ENCODE data around the gene ARID3A.

The ARID3A gene

GRCh38 chr19:991174-991931 is 65.5 kb downstream of the ARID3A start:
- Histone ChIP-seq H2AFZ (ENCODE audit: low read length) (no peak overlapping the region), H3K14ac (ENCODE audit: low read length) (peak overlapping the region; percentile 71), H3K4ac (ENCODE audit: low read length) (no peak overlapping the region), H3K4me2 (ENCODE audit: insufficient read depth, low read length, poor library complexity, severe bottlenecking) (no peak overlapping the region), H2BK12ac (ENCODE audit: low read length) (no peak overlapping the region), H2AK5ac (ENCODE audit: low read depth, low read length) (no peak overlapping the region), H2BK15ac (ENCODE audit: low read length) (no peak overlapping the region), H2BK5ac (ENCODE audit: low read length) (no peak overlapping the region), H3K4me3 (ENCODE audit: low read length in 2 of 2) (no peak overlapping the region), H2BK120ac (ENCODE audit: low read depth, low read length) (no peak overlapping the region), H4K91ac (ENCODE audit: low read depth, low read length, poor library complexity) (peak overlapping the region; percentile 85), H3K9me3 (replicated peaks in 1 of 2; ENCODE audit: control insufficient read depth in 2 of 2, insufficient read depth in 1 of 2, low read depth in 1 of 2, low read length in 2 of 2) (no peaks in the 10 kb centered on the region), H3K27ac (replicated peaks; ENCODE audit: low read length) (no peak overlapping the region), H3K79me1 (ENCODE audit: low read depth, low read length) (peaks cover 6% of the 10 kb centered on the region), H3K27me3 (ENCODE audit: control insufficient read depth in 3 of 3, insufficient read depth in 3 of 3, low read depth in 1 of 3, low read length in 3 of 3) (peaks cover 0 to 5% (median 0%) of the 10 kb centered on the region in 3 experiments), H3K9ac (ENCODE audit: low read depth, low read length, poor library complexity) (no peak overlapping the region), H3K23ac (ENCODE audit: low read depth, low read length, poor library complexity) (no peak overlapping the region), H3K36me3 (replicated peaks in 1 of 2; ENCODE audit: control insufficient read depth in 2 of 2, insufficient read depth in 2 of 2, low read length in 2 of 2) (peaks cover 27 to 67% of the 10 kb centered on the region in 2 donors), H4K8ac (ENCODE audit: low read depth, low read length) (no peak overlapping the region), H3K4me1 (ENCODE audit: control insufficient read depth in 2 of 2, insufficient read depth in 1 of 2, low read depth in 1 of 2, low read length in 2 of 2) (peaks cover 3 to 4% of the 10 kb centered on the region in 2 donors), H3K18ac (ENCODE audit: low read length) (no peak overlapping the region)
- no peak for DNase-seq (ENCODE audit: low spot score)
- no CpG with 5 or more reads among the region's 47 CpGs for WGBS, 2 donors (ENCODE audit: extremely low coverage in 2 of 2, insufficient read length in 2 of 2, insufficient replicate concordance in 1 of 2)

GRCh38 chr19:991932-992669 is 66.3 kb downstream of the ARID3A start:
- DNase-seq (ENCODE audit: low spot score), result no peak
- no peak overlapping the region for H3K4me2 ChIP-seq (ENCODE audit: insufficient read depth, low read length, poor library complexity, severe bottlenecking)
- no peak overlapping the region for H4K91ac ChIP-seq (ENCODE audit: low read depth, low read length, poor library complexity)
- peaks cover 3 to 6% of the 10 kb centered on the region in 2 donors for H3K4me1 ChIP-seq (ENCODE audit: control insufficient read depth in 2 of 2, insufficient read depth in 1 of 2, low read depth in 1 of 2, low read length in 2 of 2)
- no CpG with 5 or more reads among the region's 42 CpGs for WGBS, 2 donors (ENCODE audit: extremely low coverage in 2 of 2, insufficient read length in 2 of 2, insufficient replicate concordance in 1 of 2)
- H3K23ac ChIP-seq (ENCODE audit: low read depth, low read length, poor library complexity), result peak overlapping the region; percentile 31
- H2BK12ac ChIP-seq (ENCODE audit: low read length), result peak overlapping the region; percentile 10
- no peak overlapping the region for H3K4me3 ChIP-seq (ENCODE audit: low read length in 2 of 2)
- H2BK5ac ChIP-seq (ENCODE audit: low read length), result no peak overlapping the region
- peaks cover 6% of the 10 kb centered on the region for H3K79me1 ChIP-seq (ENCODE audit: low read depth, low read length)
- no peaks in the 10 kb centered on the region for H3K9me3 ChIP-seq (replicated peaks in 1 of 2; ENCODE audit: control insufficient read depth in 2 of 2, insufficient read depth in 1 of 2, low read depth in 1 of 2, low read length in 2 of 2)
- H3K18ac ChIP-seq (ENCODE audit: low read length), result no peak overlapping the region
- no peak overlapping the region for H4K8ac ChIP-seq (ENCODE audit: low read depth, low read length)
- H3K14ac ChIP-seq (ENCODE audit: low read length), result peak overlapping the region; percentile 38
- no peak overlapping the region for H3K27ac ChIP-seq (replicated peaks; ENCODE audit: low read length)
- no peak overlapping the region for H3K9ac ChIP-seq (ENCODE audit: low read depth, low read length, poor library complexity)
- H3K27me3 ChIP-seq (ENCODE audit: control insufficient read depth in 3 of 3, insufficient read depth in 3 of 3, low read depth in 1 of 3, low read length in 3 of 3), result peaks cover 0 to 10% (median 0%) of the 10 kb centered on the region in 3 experiments
- H2BK120ac ChIP-seq (ENCODE audit: low read depth, low read length), result no peak overlapping the region
- H2AFZ ChIP-seq (ENCODE audit: low read length), result no peak overlapping the region
- peaks cover 21 to 60% of the 10 kb centered on the region in 2 donors for H3K36me3 ChIP-seq (replicated peaks in 1 of 2; ENCODE audit: control insufficient read depth in 2 of 2, insufficient read depth in 2 of 2, low read length in 2 of 2)
- no peak overlapping the region for H3K4ac ChIP-seq (ENCODE audit: low read length)
- H2BK15ac ChIP-seq (ENCODE audit: low read length), result no peak overlapping the region
- no peak overlapping the region for H2AK5ac ChIP-seq (ENCODE audit: low read depth, low read length)

GRCh38 chr19:992670-993055 is 66.8 kb downstream of the ARID3A start:
- Histone ChIP-seq H3K14ac (ENCODE audit: low read length) (peak overlapping the region; percentile 38), H4K91ac (ENCODE audit: low read depth, low read length, poor library complexity) (no peak overlapping the region), H2AK5ac (ENCODE audit: low read depth, low read length) (no peak overlapping the region), H4K8ac (ENCODE audit: low read depth, low read length) (no peak overlapping the region), H3K9ac (ENCODE audit: low read depth, low read length, poor library complexity) (peak overlapping the region; percentile 53), H3K4ac (ENCODE audit: low read length) (no peak overlapping the region), H3K23ac (ENCODE audit: low read depth, low read length, poor library complexity) (no peak overlapping the region), H3K27me3 (ENCODE audit: control insufficient read depth in 3 of 3, insufficient read depth in 3 of 3, low read depth in 1 of 3, low read length in 3 of 3) (peaks cover 0 to 16% (median 0%) of the 10 kb centered on the region in 3 experiments), H3K18ac (ENCODE audit: low read length) (no peak overlapping the region), H3K4me3 (ENCODE audit: low read length in 2 of 2) (no peak overlapping the region), H3K4me2 (ENCODE audit: insufficient read depth, low read length, poor library complexity, severe bottlenecking) (no peak overlapping the region), H3K4me1 (ENCODE audit: control insufficient read depth in 2 of 2, insufficient read depth in 1 of 2, low read depth in 1 of 2, low read length in 2 of 2) (peaks cover 3 to 6% of the 10 kb centered on the region in 2 donors), H2BK5ac (ENCODE audit: low read length) (no peak overlapping the region), H2BK120ac (ENCODE audit: low read depth, low read length) (no peak overlapping the region), H2BK12ac (ENCODE audit: low read length) (no peak overlapping the region), H2AFZ (ENCODE audit: low read length) (no peak overlapping the region), H3K9me3 (replicated peaks in 1 of 2; ENCODE audit: control insufficient read depth in 2 of 2, insufficient read depth in 1 of 2, low read depth in 1 of 2, low read length in 2 of 2) (no peaks in the 10 kb centered on the region), H2BK15ac (ENCODE audit: low read length) (no peak overlapping the region), H3K27ac (replicated peaks; ENCODE audit: low read length) (no peak overlapping the region), H3K36me3 (replicated peaks in 1 of 2; ENCODE audit: control insufficient read depth in 2 of 2, insufficient read depth in 2 of 2, low read length in 2 of 2) (peaks cover 18 to 55% of the 10 kb centered on the region in 2 donors), H3K79me1 (ENCODE audit: low read depth, low read length) (peaks cover 6% of the 10 kb centered on the region)
- no CpG with 5 or more reads among the region's 13 CpGs for WGBS, 2 donors (ENCODE audit: extremely low coverage in 2 of 2, insufficient read length in 2 of 2, insufficient replicate concordance in 1 of 2)
- no peak for DNase-seq (ENCODE audit: low spot score)

- no peak overlapping the region for H4K8ac ChIP-seq (ENCODE audit: low read depth, low read length)
- H3K9ac ChIP-seq (ENCODE audit: low read depth, low read length, poor library complexity), result peak overlapping the region; percentile 60
- H4K91ac ChIP-seq (ENCODE audit: low read depth, low read length, poor library complexity), result no peak overlapping the region
- peak overlapping the region; percentile 64 for H3K18ac ChIP-seq (ENCODE audit: low read length)
- H3K27me3 ChIP-seq (ENCODE audit: control insufficient read depth in 3 of 3, insufficient read depth in 3 of 3, low read depth in 1 of 3, low read length in 3 of 3), result peaks cover 0 to 23% (median 2%) of the 10 kb centered on the region in 3 experiments
- no peak overlapping the region for H2BK120ac ChIP-seq (ENCODE audit: low read depth, low read length)
- peaks cover 14 to 49% of the 10 kb centered on the region in 2 donors for H3K36me3 ChIP-seq (replicated peaks in 1 of 2; ENCODE audit: control insufficient read depth in 2 of 2, insufficient read depth in 2 of 2, low read length in 2 of 2)
- no peak overlapping the region for H2AFZ ChIP-seq (ENCODE audit: low read length)
- H3K4me3 ChIP-seq (ENCODE audit: low read length in 2 of 2), result no peak overlapping the region
- no peak for DNase-seq (ENCODE audit: low spot score)
- no CpG with 5 or more reads among the region's 17 CpGs for WGBS, 2 donors (ENCODE audit: extremely low coverage in 2 of 2, insufficient read length in 2 of 2, insufficient replicate concordance in 1 of 2)
- no peak overlapping the region for H3K4me2 ChIP-seq (ENCODE audit: insufficient read depth, low read length, poor library complexity, severe bottlenecking)
- peak overlapping the region; percentile 43 for H3K23ac ChIP-seq (ENCODE audit: low read depth, low read length, poor library complexity)
- H2BK5ac ChIP-seq (ENCODE audit: low read length), result peak overlapping the region; percentile 39
- H3K27ac ChIP-seq (replicated peaks; ENCODE audit: low read length), result no peak overlapping the region
- H2AK5ac ChIP-seq (ENCODE audit: low read depth, low read length), result peak overlapping the region; percentile 56
- H2BK12ac ChIP-seq (ENCODE audit: low read length), result no peak overlapping the region
- peaks cover 6% of the 10 kb centered on the region for H3K79me1 ChIP-seq (ENCODE audit: low read depth, low read length)
- H3K4me1 ChIP-seq (ENCODE audit: control insufficient read depth in 2 of 2, insufficient read depth in 1 of 2, low read depth in 1 of 2, low read length in 2 of 2), result peaks cover 3 to 6% of the 10 kb centered on the region in 2 donors
- no peak overlapping the region for H3K4ac ChIP-seq (ENCODE audit: low read length)
- H2BK15ac ChIP-seq (ENCODE audit: low read length), result no peak overlapping the region
- H3K9me3 ChIP-seq (replicated peaks in 1 of 2; ENCODE audit: control insufficient read depth in 2 of 2, insufficient read depth in 1 of 2, low read depth in 1 of 2, low read length in 2 of 2), result no peaks in the 10 kb centered on the region
- H3K14ac ChIP-seq (ENCODE audit: low read length), result peak overlapping the region; percentile 56
These were observed 67.6 kb downstream of the ARID3A start for GRCh38 chr19:993361-993830.

Data from neuronal stem cell (in vitro differentiated cells).